ENCODE measurements around the gene TRAIP. TPM values are rescaled to one million over a fixed set of nuclear protein-coding genes. Genes with fewer than 3 reads are reported as not detected.

TRAIP gene
- total RNA-seq, 1 experiment from 2014 or later: 17.8 TPM

- DNase-seq (ENCODE audit: low spot score): no peak
- POLR2A ChIA-PET (ENCODE audit: low non-redundant PET): no interaction called here
- H3K9me3 ChIP-seq (ENCODE audit: low read depth, low read length, poor library complexity, severe bottlenecking): no peaks in the 10 kb centered on the region
- BruUV-seq (replicated peaks): no TSS peak
- no peak overlapping the region for H3K4me3 ChIP-seq (ENCODE audit: low read depth, low read length, poor library complexity, severe bottlenecking)
- no peaks in the 10 kb centered on the region for H3K27me3 ChIP-seq (replicated peaks; ENCODE audit: insufficient read depth, low read depth, low read length, poor library complexity)
- H3K36me3 ChIP-seq (ENCODE audit: insufficient read depth, low read length, poor library complexity, severe bottlenecking): no peaks in the 10 kb centered on the region
- no peak overlapping the region for H3K27ac ChIP-seq (ENCODE audit: low read depth, low read length, poor library complexity, severe bottlenecking)
- no peaks in the 10 kb centered on the region for H3K4me1 ChIP-seq (ENCODE audit: insufficient read depth, low read length, poor library complexity, severe bottlenecking)
- TF ChIP-seq EZH2 (IDR thresholded peaks at IDR 0.05; ENCODE audit: borderline replicate concordance, low read depth, low read length, poor library complexity, severe bottlenecking) (no peak), CTCF (conservative IDR thresholded peaks at IDR 0.05; ENCODE audit: low read depth, low read length) (no peak)
- CTCF ChIA-PET: interaction anchor here (0.7 kb wide), 1 partner anchor 10 kb away, joined by 4 read pairs; no protein-coding TSS in a partner anchor
- intact Hi-C loops (cut with micrococcal nuclease; ENCODE audit: unreplicated experiment): no loop called here
Observed at GRCh38 chr3:49790626-49791411, 65.5 kb downstream of the TRAIP start.

GRCh38 chr3:49788056-49788455 lies 68.3 kb downstream of the TRAIP start:
- Histone ChIP-seq H3K27me3 (replicated peaks; ENCODE audit: insufficient read depth, low read depth, low read length, poor library complexity) (no peaks in the 10 kb centered on the region), H3K4me3 (ENCODE audit: low read depth, low read length, poor library complexity, severe bottlenecking) (no peak overlapping the region), H3K9me3 (ENCODE audit: low read depth, low read length, poor library complexity, severe bottlenecking) (no peaks in the 10 kb centered on the region), H3K4me1 (ENCODE audit: insufficient read depth, low read length, poor library complexity, severe bottlenecking) (no peaks in the 10 kb centered on the region), H3K36me3 (ENCODE audit: insufficient read depth, low read length, poor library complexity, severe bottlenecking) (peaks cover 6% of the 10 kb centered on the region), H3K27ac (ENCODE audit: low read depth, low read length, poor library complexity, severe bottlenecking) (no peak overlapping the region)
- POLR2A ChIA-PET (ENCODE audit: low non-redundant PET): no interaction called here
- intact Hi-C loops (cut with micrococcal nuclease; ENCODE audit: unreplicated experiment): no loop called here
- CTCF ChIA-PET: no interaction called here
- no peak for DNase-seq (ENCODE audit: low spot score)
- no TSS peak for BruUV-seq (replicated peaks)
- TF ChIP-seq EZH2 (IDR thresholded peaks at IDR 0.05; ENCODE audit: borderline replicate concordance, low read depth, low read length, poor library complexity, severe bottlenecking): no peak
- no peak for TF ChIP-seq CTCF (conservative IDR thresholded peaks at IDR 0.05; ENCODE audit: low read depth, low read length)

GRCh38 chr3:49787536-49787935 lies 68.8 kb downstream of the TRAIP start:
- H3K4me1 ChIP-seq (ENCODE audit: insufficient read depth, low read length, poor library complexity, severe bottlenecking): no peaks in the 10 kb centered on the region
- DNase-seq (ENCODE audit: low spot score): no peak
- TF ChIP-seq CTCF (conservative IDR thresholded peaks at IDR 0.05; ENCODE audit: low read depth, low read length) (no peak), EZH2 (IDR thresholded peaks at IDR 0.05; ENCODE audit: borderline replicate concordance, low read depth, low read length, poor library complexity, severe bottlenecking) (no peak)
- H3K27ac ChIP-seq (ENCODE audit: low read depth, low read length, poor library complexity, severe bottlenecking): no peak overlapping the region
- H3K4me3 ChIP-seq (ENCODE audit: low read depth, low read length, poor library complexity, severe bottlenecking): no peak overlapping the region
- H3K36me3 ChIP-seq (ENCODE audit: insufficient read depth, low read length, poor library complexity, severe bottlenecking): peaks cover 6% of the 10 kb centered on the region
- no TSS peak for BruUV-seq (replicated peaks)
- H3K9me3 ChIP-seq (ENCODE audit: low read depth, low read length, poor library complexity, severe bottlenecking): no peaks in the 10 kb centered on the region
- POLR2A ChIA-PET (ENCODE audit: low non-redundant PET): no interaction called here
- no peaks in the 10 kb centered on the region for H3K27me3 ChIP-seq (replicated peaks; ENCODE audit: insufficient read depth, low read depth, low read length, poor library complexity)
- CTCF ChIA-PET: no interaction called here
- intact Hi-C loops (cut with micrococcal nuclease; ENCODE audit: unreplicated experiment): no loop called here

All from A673 (cell line).